GM21367 (cell line): ENCODE results near the gene PF4V1.

ENCODE experiments used
- ATAC-seq: cut with Tn5 transposase; IDR thresholded peaks from one replicate; pipeline ENCODE4 v1.9.1; 2021; ENCODE audit not compliant: unreplicated experiment

Gene PF4V1

DNA sequence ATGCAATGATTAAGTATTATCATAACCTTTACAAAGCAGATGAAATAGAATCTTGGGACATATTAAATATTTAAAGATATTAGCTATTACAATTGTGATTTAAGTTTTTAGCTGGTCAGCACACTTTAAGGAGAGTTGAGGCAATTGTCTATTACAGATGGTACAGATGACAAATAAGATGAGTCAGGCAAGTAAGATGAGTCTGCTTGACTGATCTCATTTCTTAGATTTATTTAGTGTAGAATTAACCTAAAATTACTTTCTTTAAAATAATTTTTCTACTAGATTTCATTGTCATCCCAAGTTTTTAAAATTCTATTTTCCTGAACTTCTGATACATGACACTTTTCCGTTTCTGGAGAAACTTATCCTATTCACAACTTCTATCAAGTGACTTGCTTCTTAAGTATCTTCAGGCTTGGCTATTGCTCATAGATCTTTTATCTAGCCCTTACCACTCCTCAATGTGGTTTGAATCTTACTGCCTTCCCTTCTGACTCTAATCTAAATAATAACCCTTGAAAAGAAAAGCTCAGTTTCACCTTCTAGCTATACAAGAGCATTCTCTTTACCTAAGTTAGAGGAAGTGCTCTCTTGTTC is 49.0 kb downstream of the PF4V1 start:
- no peak for ATAC-seq

DNA sequence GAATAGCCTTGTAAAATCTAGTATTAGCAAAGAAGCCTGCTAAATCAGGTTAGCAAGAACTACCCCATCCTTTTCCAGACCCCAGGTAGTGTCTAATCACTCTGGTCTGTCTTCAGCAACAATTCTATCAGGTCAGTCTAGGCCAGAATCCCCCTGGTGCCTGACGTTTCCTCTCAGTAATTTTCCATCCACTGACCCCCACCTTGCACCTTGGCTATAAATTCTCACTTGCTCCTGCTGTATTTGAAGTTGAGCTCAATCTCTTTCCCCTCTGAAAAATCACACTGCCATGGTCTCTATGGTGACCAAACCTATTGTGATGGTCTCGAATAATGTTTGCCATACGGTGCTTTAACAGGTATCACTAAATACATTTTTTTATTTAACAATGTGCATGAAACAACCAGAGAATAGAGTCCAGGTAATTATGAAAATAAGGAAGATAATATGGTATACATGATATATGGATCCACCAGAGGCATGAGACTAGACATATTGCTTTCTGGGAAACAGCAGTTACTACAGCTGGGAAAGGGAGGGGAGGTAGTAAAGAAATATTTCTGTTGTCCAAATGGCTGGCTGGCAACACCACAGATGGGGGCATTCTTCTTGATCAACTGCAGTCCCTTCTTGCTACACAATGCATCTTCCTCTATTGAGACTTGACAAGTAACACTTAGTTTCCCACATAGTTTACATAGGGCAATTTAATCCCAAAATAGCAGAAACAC is 49.9 kb downstream of the PF4V1 start:
- no peak for ATAC-seq
